ENCODE data around the gene TNS1. TPM values are rescaled to one million over a fixed set of nuclear protein-coding genes. Genes with fewer than 3 reads are reported as not detected.
A peak's percentile ranks its signal among the peaks of the same experiment; 100 is the strongest.

The TNS1 gene
- total RNA-seq, 1 experiment from 2014 or later, result 6.2 TPM

- TF ChIP-seq ZBTB33 (IDR thresholded peaks at IDR 0.05; ENCODE audit: extremely low read depth, insufficient replicate concordance, low read length) (no peak), EZH2phosphoT487 (IDR thresholded peaks at IDR 0.05; ENCODE audit: borderline replicate concordance) (no peak), YY1 (IDR thresholded peaks at IDR 0.05; ENCODE audit: extremely low read depth, insufficient replicate concordance, low read depth, low read length) (no peak), POLR2A (IDR thresholded peaks at IDR 0.05; ENCODE audit: borderline replicate concordance, extremely low read depth, insufficient read depth, insufficient read length) (no peak), CEBPB (IDR thresholded peaks at IDR 0.05; ENCODE audit: low read depth) (no peak), POLR2AphosphoS5 (IDR thresholded peaks at IDR 0.05; ENCODE audit: low read depth, low read length) (no peak)
- no peaks in the 10 kb centered on the region for H3K79me2 ChIP-seq (ENCODE audit: insufficient read depth, low read length)
- intact Hi-C loops (cut with micrococcal nuclease), result loop anchor here (5.0 kb wide), 1 partner anchor 53 kb away; no protein-coding TSS in a partner anchor
- ChIA-PET CTCF (no interaction called here), POLR2A (no interaction called here), RAD21 (ENCODE audit: low non-redundant PET in 1 of 2, low total read pairs in 2 of 2, uncharacterized antibody in 2 of 2, unreplicated experiment in 2 of 2) (no interaction called here)
- no peaks in the 10 kb centered on the region for H3K4me1 ChIP-seq (ENCODE audit: control insufficient read depth in 1 of 2, insufficient read depth in 2 of 2, low read length in 2 of 2)
- H3K9ac ChIP-seq (ENCODE audit: low read length), result no peak overlapping the region
- H3K9me2 ChIP-seq (ENCODE audit: insufficient read depth), result no peaks in the 10 kb centered on the region
- ATAC-seq (peak; percentile 32; the same call in 1 of the 2 replicates), DNase-seq (ENCODE audit: low read depth, low spot score) (no peak)
- no peaks in the 10 kb centered on the region for H3K27me3 ChIP-seq (ENCODE audit: insufficient read depth, low read length)
- H2AFZ ChIP-seq (ENCODE audit: low read depth, low read length, poor library complexity, severe bottlenecking), result no peak overlapping the region
- no peaks in the 10 kb centered on the region for H3K9me3 ChIP-seq (ENCODE audit: control insufficient read depth in 1 of 2, insufficient read depth in 1 of 2, low read depth in 1 of 2, low read length in 2 of 2)
- no TSS peak for BruUV-seq (replicated peaks)
- H4K20me1 ChIP-seq (ENCODE audit: insufficient read depth), result no peaks in the 10 kb centered on the region
- H3K27ac ChIP-seq (ENCODE audit: low read depth, low read length), result no peak overlapping the region
- H3K4me2 ChIP-seq (ENCODE audit: low read length), result no peak overlapping the region
- no peaks in the 10 kb centered on the region for H3K36me3 ChIP-seq (ENCODE audit: control insufficient read depth in 1 of 2, insufficient read depth in 2 of 2, low read length in 2 of 2)
- H3K4me3 ChIP-seq (replicated peaks in 1 of 2; ENCODE audit: low read depth in 1 of 2, low read length in 2 of 2), result no peak overlapping the region
Measured at GRCh38 chr2:217934321-217935131, 68.3 kb downstream of the TNS1 start.

GRCh38 chr2:217933617-217933993 is 69.2 kb downstream of the TNS1 start:
- Histone ChIP-seq H4K20me1 (ENCODE audit: insufficient read depth) (no peaks in the 10 kb centered on the region), H3K36me3 (ENCODE audit: control insufficient read depth in 1 of 2, insufficient read depth in 2 of 2, low read length in 2 of 2) (no peaks in the 10 kb centered on the region), H3K4me3 (replicated peaks in 1 of 2; ENCODE audit: low read depth in 1 of 2, low read length in 2 of 2) (no peak overlapping the region), H2AFZ (ENCODE audit: low read depth, low read length, poor library complexity, severe bottlenecking) (no peak overlapping the region), H3K9ac (ENCODE audit: low read length) (no peak overlapping the region), H3K27me3 (ENCODE audit: insufficient read depth, low read length) (no peaks in the 10 kb centered on the region), H3K4me2 (ENCODE audit: low read length) (no peak overlapping the region), H3K79me2 (ENCODE audit: insufficient read depth, low read length) (no peaks in the 10 kb centered on the region), H3K9me2 (ENCODE audit: insufficient read depth) (no peaks in the 10 kb centered on the region), H3K9me3 (ENCODE audit: control insufficient read depth in 1 of 2, insufficient read depth in 1 of 2, low read depth in 1 of 2, low read length in 2 of 2) (no peaks in the 10 kb centered on the region), H3K4me1 (ENCODE audit: control insufficient read depth in 1 of 2, insufficient read depth in 2 of 2, low read length in 2 of 2) (no peaks in the 10 kb centered on the region), H3K27ac (ENCODE audit: low read depth, low read length) (no peak overlapping the region)
- ATAC-seq (no peak), DNase-seq (ENCODE audit: low read depth, low spot score) (no peak)
- ChIA-PET RAD21 (ENCODE audit: low non-redundant PET in 1 of 2, low total read pairs in 2 of 2, uncharacterized antibody in 2 of 2, unreplicated experiment in 2 of 2) (no interaction called here), CTCF (no interaction called here), POLR2A (no interaction called here)
- no TSS peak for BruUV-seq (replicated peaks)
- intact Hi-C loops (cut with micrococcal nuclease), result loop anchor here (5.0 kb wide), 1 partner anchor 54 kb away; no protein-coding TSS in a partner anchor
- no peak for TF ChIP-seq SP1 (IDR thresholded peaks at IDR 0.05; ENCODE audit: low read depth)
- no peak for TF ChIP-seq TCF7L2 (IDR thresholded peaks at IDR 0.05; ENCODE audit: borderline replicate concordance, extremely low read depth, insufficient read depth, insufficient read length)
- no peak for TF ChIP-seq EGR1 (IDR thresholded peaks at IDR 0.05; ENCODE audit: low read depth)
- no peak for TF ChIP-seq ATF3 (IDR thresholded peaks at IDR 0.05)
- no peak for TF ChIP-seq CTCF (IDR thresholded peaks at IDR 0.05 in 2 of 3, conservative IDR thresholded peaks at IDR 0.05 in 1 of 3; ENCODE audit: borderline replicate concordance in 1 of 3, insufficient read depth in 1 of 3, low read depth in 2 of 3, low read length in 2 of 3)
- no peak for TF ChIP-seq RAD21 (IDR thresholded peaks at IDR 0.05; ENCODE audit: low read depth)
- no peak for TF ChIP-seq SRF (IDR thresholded peaks at IDR 0.05; ENCODE audit: low read depth)
- TF ChIP-seq POLR2A (IDR thresholded peaks at IDR 0.05; ENCODE audit: borderline replicate concordance, extremely low read depth, insufficient read depth, insufficient read length), result no peak

Measured in HCT116 (cell line).